DOHH2 (cell line): Measurements from ENCODE around the gene FRAS1.

Experiments
- EZH2phosphoT487 ChIP-seq: fragments of 200-600 bp; sonication (generic); IDR thresholded peaks from 2 replicates; pipeline ENCODE4 v1.6.1; 2017; ENCODE audit warnings: borderline replicate concordance, mild to moderate bottlenecking, antibody characterized with exemption, low read length, moderate library complexity, mixed read lengths
- TF ChIP-seq, protein P1 (sequence below): fragments of 200-600 bp; sonication (generic); IDR thresholded peaks from one replicate; pipeline ENCODE4 v1.5.1; 2014; ENCODE audit warnings: antibody characterized with exemption, mild to moderate bottlenecking, low read depth, low read length; ENCODE audit not compliant: poor library complexity, severe bottlenecking

DNA sequence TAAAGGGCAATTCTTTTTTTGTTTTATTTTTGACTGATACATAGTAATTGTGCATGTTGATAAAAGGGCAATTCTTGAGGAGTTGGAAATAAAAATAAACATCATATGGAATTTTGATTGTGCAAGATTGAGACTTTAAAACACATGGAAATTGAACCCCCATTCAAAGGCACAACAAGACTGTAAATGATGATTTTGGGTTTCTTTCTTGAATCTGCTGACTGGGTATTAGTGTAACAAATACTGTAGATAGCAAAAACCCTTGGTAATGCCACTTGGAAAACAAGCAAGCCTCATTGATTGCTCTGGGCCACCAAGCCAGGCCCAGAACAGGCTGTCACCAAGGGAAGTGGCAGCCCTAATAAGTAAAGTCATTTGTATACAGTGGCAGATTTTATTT lies 421.4 kb downstream of the FRAS1 start:
- TF ChIP-seq, protein P1, sequence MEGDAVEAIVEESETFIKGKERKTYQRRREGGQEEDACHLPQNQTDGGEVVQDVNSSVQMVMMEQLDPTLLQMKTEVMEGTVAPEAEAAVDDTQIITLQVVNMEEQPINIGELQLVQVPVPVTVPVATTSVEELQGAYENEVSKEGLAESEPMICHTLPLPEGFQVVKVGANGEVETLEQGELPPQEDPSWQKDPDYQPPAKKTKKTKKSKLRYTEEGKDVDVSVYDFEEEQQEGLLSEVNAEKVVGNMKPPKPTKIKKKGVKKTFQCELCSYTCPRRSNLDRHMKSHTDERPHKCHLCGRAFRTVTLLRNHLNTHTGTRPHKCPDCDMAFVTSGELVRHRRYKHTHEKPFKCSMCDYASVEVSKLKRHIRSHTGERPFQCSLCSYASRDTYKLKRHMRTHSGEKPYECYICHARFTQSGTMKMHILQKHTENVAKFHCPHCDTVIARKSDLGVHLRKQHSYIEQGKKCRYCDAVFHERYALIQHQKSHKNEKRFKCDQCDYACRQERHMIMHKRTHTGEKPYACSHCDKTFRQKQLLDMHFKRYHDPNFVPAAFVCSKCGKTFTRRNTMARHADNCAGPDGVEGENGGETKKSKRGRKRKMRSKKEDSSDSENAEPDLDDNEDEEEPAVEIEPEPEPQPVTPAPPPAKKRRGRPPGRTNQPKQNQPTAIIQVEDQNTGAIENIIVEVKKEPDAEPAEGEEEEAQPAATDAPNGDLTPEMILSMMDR, result no peak
- no peak for TF ChIP-seq EZH2phosphoT487
